K562 (cell line): ENCODE data around the gene BICDL1.

Experiments used
- CHCHD3 ChIP-seq: fragments of 250-450 bp; sonication (Bioruptor Pico); IDR thresholded peaks from 2 replicates; pipeline ENCODE4 v2.1.2; 2022; ENCODE audit warnings: mild to moderate bottlenecking
- EZH2 ChIP-seq: IDR thresholded peaks from 2 replicates; pipeline ENCODE4 v1.6.1; 2012; ENCODE audit warnings: low read depth, mild to moderate bottlenecking, inconsistent platforms, low read length, borderline replicate concordance
- GABPA ChIP-seq: fragments of 200-800 bp; sonication (Bioruptor generic); conservative IDR thresholded peaks from 2 replicates; pipeline ENCODE4 v1.6.1; 2016; ENCODE audit warnings: low read depth, missing genetic modification characterization, missing compliant biosample characterization
- NFXL1 ChIP-seq: fragments of 450-650 bp; formaldehyde crosslinking; IDR thresholded peaks from 2 replicates; pipeline ENCODE4 v1.4.0; 2021; ENCODE audit warnings: mild to moderate bottlenecking
- SIN3A ChIP-seq, 2 experiments: fragments of 150-350 bp in 1 of 2; IDR thresholded peaks; 2 replicates each; pipeline ENCODE4 v1.6.1; 2011 to 2016; ENCODE audit warnings: borderline replicate concordance in 2 of 2, low read depth in 2 of 2, low read length in 2 of 2, mild to moderate bottlenecking in 2 of 2, moderate library complexity in 2 of 2; ENCODE audit not compliant: control insufficient read depth in 1 of 2
- ZHX1 ChIP-seq: fragments of 150-350 bp; conservative IDR thresholded peaks from 2 replicates; pipeline ENCODE4 v1.6.1; 2014; ENCODE audit warnings: low read length
- TF ChIP-seq, protein P1 (sequence below): sonication (generic); formaldehyde crosslinking; IDR thresholded peaks from 2 replicates; pipeline ENCODE4 v1.8.0; 2022; ENCODE audit warnings: missing genetic modification reagents, mild to moderate bottlenecking, borderline replicate concordance

- TF ChIP-seq GABPA (tag) (no peak), NFXL1 (no peak), EZH2 (no peak), CHCHD3 (no peak), SIN3A (IDR thresholded peaks at IDR 0.05; ENCODE audit: borderline replicate concordance in 2 of 2, control insufficient read depth in 1 of 2, low read depth in 2 of 2, low read length in 2 of 2) (no peak), ZHX1 (no peak)
- TF ChIP-seq, protein P1, sequence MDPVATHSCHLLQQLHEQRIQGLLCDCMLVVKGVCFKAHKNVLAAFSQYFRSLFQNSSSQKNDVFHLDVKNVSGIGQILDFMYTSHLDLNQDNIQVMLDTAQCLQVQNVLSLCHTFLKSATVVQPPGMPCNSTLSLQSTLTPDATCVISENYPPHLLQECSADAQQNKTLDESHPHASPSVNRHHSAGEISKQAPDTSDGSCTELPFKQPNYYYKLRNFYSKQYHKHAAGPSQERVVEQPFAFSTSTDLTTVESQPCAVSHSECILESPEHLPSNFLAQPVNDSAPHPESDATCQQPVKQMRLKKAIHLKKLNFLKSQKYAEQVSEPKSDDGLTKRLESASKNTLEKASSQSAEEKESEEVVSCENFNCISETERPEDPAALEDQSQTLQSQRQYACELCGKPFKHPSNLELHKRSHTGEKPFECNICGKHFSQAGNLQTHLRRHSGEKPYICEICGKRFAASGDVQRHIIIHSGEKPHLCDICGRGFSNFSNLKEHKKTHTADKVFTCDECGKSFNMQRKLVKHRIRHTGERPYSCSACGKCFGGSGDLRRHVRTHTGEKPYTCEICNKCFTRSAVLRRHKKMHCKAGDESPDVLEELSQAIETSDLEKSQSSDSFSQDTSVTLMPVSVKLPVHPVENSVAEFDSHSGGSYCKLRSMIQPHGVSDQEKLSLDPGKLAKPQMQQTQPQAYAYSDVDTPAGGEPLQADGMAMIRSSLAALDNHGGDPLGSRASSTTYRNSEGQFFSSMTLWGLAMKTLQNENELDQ: no peak
Measured at GRCh38 chr12:120019197-120019596, 30.2 kb downstream of the BICDL1 start.
